ENCODE results near the gene VLDLR. TPM values are rescaled to one million over a fixed set of nuclear protein-coding genes. Genes with fewer than 3 reads are reported as not detected.

VLDLR gene
- total and polyA plus RNA-seq, 7 donors: 1.8 to 13.6 (median 4.0) TPM

DNA sequence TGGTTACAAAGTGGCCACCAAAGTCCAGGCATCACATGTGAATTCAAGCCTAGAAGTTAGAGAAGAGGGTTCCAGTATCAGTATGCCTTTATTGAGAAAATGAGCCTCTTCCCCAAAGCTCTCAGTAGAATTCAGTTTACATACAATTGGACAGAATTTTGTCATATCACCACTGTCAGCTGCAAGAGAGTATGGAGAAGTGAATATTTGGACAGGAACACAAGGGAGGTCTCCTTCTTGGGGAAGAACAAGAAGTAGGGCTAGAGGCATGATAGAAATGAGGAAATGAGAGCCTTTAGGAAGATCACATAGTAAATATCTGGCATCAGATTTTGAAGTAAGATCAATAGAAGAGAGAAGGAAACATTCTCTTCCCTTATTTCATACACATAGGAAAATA is 27.8 kb upstream of the VLDLR start:
- Histone ChIP-seq H3K9me3 (peaks cover 0 to 7% (median 6%) of the 10 kb centered on the region in 4 donors), H3K4me1 (no peaks in the 10 kb centered on the region), H3K36me3 (no peaks in the 10 kb centered on the region), H3K27me3 (no peaks in the 10 kb centered on the region), H3K4me3 (no peak overlapping the region), H3K27ac (no peak overlapping the region)
- no peak for DNase-seq
- intact Hi-C loops (cut with DNase I): no loop called here
- TF ChIP-seq, protein P1, sequence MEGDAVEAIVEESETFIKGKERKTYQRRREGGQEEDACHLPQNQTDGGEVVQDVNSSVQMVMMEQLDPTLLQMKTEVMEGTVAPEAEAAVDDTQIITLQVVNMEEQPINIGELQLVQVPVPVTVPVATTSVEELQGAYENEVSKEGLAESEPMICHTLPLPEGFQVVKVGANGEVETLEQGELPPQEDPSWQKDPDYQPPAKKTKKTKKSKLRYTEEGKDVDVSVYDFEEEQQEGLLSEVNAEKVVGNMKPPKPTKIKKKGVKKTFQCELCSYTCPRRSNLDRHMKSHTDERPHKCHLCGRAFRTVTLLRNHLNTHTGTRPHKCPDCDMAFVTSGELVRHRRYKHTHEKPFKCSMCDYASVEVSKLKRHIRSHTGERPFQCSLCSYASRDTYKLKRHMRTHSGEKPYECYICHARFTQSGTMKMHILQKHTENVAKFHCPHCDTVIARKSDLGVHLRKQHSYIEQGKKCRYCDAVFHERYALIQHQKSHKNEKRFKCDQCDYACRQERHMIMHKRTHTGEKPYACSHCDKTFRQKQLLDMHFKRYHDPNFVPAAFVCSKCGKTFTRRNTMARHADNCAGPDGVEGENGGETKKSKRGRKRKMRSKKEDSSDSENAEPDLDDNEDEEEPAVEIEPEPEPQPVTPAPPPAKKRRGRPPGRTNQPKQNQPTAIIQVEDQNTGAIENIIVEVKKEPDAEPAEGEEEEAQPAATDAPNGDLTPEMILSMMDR (IDR thresholded peaks at IDR 0.05): no peak
- TF ChIP-seq EP300 (IDR thresholded peaks at IDR 0.05): no peak
- TF ChIP-seq POLR2AphosphoS5 (IDR thresholded peaks at IDR 0.05): no peak
- no peak for TF ChIP-seq POLR2A (IDR thresholded peaks at IDR 0.05)

DNA sequence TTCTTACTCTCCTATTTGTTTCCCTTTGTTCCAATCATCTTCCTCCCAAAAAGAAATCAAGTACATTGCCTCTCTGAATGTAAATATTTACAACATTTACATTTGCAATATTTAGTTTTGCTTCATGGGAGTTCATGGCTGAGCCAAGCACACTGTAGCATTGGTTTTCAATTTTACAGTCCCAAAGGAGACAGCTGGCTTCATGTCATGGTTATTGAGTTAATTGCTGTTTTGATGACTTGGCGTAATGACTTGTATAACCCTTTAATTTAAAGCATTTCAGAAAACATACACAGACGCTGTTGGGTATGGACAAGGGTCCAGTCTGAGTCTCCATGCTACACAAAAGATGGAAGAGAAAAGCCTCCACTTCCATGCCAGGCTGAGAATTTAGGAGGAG is 25.6 kb upstream of the VLDLR start:
- H3K4me1 ChIP-seq: no peaks in the 10 kb centered on the region
- TF ChIP-seq POLR2AphosphoS5 (IDR thresholded peaks at IDR 0.05): no peak
- no peak for TF ChIP-seq POLR2A (IDR thresholded peaks at IDR 0.05)
- no peak for TF ChIP-seq EP300 (IDR thresholded peaks at IDR 0.05)
- TF ChIP-seq, protein P1 (IDR thresholded peaks at IDR 0.05): no peak
- no peaks in the 10 kb centered on the region for H3K27me3 ChIP-seq
- peaks cover 0 to 7% (median 6%) of the 10 kb centered on the region in 4 donors for H3K9me3 ChIP-seq
- H3K27ac ChIP-seq: no peak overlapping the region
- no peaks in the 10 kb centered on the region for H3K36me3 ChIP-seq
- no peak for DNase-seq
- H3K4me3 ChIP-seq: no peak overlapping the region
- 58 to 79% methylated on average over 2 of the region's 2 CpGs for WGBS, 2 donors
- intact Hi-C loops (cut with DNase I): no loop called here

DNA sequence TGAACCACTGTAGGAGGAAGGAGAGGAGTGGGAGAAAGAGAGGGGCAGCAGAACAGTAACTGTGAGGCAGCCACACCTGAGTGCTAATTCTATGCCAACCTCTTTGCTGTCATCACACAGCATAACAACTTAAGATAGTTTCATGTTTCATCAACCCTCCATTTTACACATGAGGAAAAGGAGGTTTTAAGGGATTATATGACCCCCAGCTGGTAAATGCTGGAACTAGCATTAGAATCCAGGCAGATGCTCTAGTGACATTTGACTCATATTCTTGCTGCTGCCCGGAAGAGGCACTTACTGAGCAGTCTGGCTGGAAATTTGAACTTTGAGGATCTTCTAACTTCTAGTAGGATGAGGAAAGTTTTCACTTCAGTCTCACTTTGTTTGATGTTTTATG is 24.1 kb upstream of the VLDLR start:
- Histone ChIP-seq H3K4me3 (no peak overlapping the region), H3K9me3 (peaks cover 0 to under 1% (median 0%) of the 10 kb centered on the region in 4 donors), H3K27me3 (no peaks in the 10 kb centered on the region), H3K36me3 (no peaks in the 10 kb centered on the region), H3K4me1 (peaks cover 0 to 3% (median under 1%) of the 10 kb centered on the region in 4 donors), H3K27ac (no peak overlapping the region)
- WGBS, 2 donors: 29 to 67% methylated on average over 1 of the region's 1 CpG
- intact Hi-C loops (cut with DNase I): no loop called here
- DNase-seq: no peak
- no peak for TF ChIP-seq POLR2AphosphoS5 (IDR thresholded peaks at IDR 0.05)
- TF ChIP-seq, protein P1 (IDR thresholded peaks at IDR 0.05): no peak
- TF ChIP-seq EP300 (IDR thresholded peaks at IDR 0.05): no peak
- TF ChIP-seq POLR2A (IDR thresholded peaks at IDR 0.05): no peak

DNA sequence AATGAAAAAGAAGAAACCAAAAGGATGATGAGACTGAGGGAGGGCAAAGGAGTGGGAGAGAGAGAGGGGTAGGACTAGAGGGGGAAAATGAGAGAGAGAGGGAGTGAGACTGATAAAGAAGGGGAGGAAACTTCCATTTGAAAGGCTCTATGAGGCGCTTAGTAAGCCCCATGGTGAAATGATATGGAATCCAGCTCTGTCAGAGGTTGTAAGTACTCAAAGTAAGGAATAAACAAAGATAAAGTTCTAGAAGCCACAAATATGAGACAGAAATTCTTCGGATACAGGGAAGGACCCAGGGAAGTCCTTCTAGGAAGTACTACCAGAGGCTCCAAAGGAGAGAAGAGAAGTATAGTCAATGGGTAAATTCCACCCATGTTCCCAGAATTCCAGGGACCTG is 21.7 kb upstream of the VLDLR start:
- Histone ChIP-seq H3K27ac (no peak overlapping the region), H3K27me3 (no peaks in the 10 kb centered on the region), H3K9me3 (no peaks in the 10 kb centered on the region), H3K36me3 (no peaks in the 10 kb centered on the region), H3K4me1 (peaks cover 0 to 8% (median 3%) of the 10 kb centered on the region in 4 donors), H3K4me3 (no peak overlapping the region)
- TF ChIP-seq POLR2AphosphoS5 (IDR thresholded peaks at IDR 0.05): no peak
- TF ChIP-seq, protein P1 (IDR thresholded peaks at IDR 0.05): no peak
- no peak for TF ChIP-seq EP300 (IDR thresholded peaks at IDR 0.05)
- TF ChIP-seq POLR2A (IDR thresholded peaks at IDR 0.05): no peak
- intact Hi-C loops (cut with DNase I): no loop called here
- 81 to 86% methylated on average over 2 of the region's 2 CpGs for WGBS, 2 donors
- no peak for DNase-seq

DNA sequence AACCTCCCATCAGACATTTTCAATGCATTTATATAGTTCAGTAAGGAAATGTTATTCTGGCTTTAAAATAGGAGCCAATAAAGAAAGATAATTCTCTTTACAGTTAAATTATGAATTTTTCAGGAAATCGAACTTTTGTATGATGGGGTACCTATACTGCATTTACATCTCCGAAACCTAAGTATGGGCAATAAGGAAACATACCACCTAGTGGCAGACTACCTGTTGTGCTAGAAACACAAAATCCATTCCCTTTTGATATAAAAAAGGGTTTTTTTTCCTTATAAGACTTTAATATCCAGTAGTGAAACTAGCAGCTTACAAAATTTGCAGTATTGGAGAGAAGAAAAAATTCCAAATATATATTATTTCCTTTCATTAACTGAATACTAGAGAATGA is 21.3 kb upstream of the VLDLR start:
- no peaks in the 10 kb centered on the region for H3K27me3 ChIP-seq
- 82 to 83% methylated on average over 2 of the region's 2 CpGs for WGBS, 2 donors
- H3K4me1 ChIP-seq: peaks cover 0 to 8% (median 3%) of the 10 kb centered on the region in 4 donors
- H3K4me3 ChIP-seq: no peak overlapping the region
- no peak overlapping the region for H3K27ac ChIP-seq
- no peaks in the 10 kb centered on the region for H3K9me3 ChIP-seq
- intact Hi-C loops (cut with DNase I): no loop called here
- TF ChIP-seq EP300 (IDR thresholded peaks at IDR 0.05): no peak
- no peak for TF ChIP-seq POLR2AphosphoS5 (IDR thresholded peaks at IDR 0.05)
- TF ChIP-seq, protein P1 (IDR thresholded peaks at IDR 0.05): no peak
- no peak for TF ChIP-seq POLR2A (IDR thresholded peaks at IDR 0.05)
- no peak for DNase-seq
- H3K36me3 ChIP-seq: no peaks in the 10 kb centered on the region
